Hepatocyte (in vitro differentiated cells): ENCODE measurements around the gene TECR.

Experiments used
- EZH2 ChIP-seq: fragments of 200-600 bp; sonication (generic); IDR thresholded peaks from 2 replicates; pipeline ENCODE4 v1.6.1; 2016; ENCODE audit warnings: antibody characterized with exemption, mild to moderate bottlenecking, borderline replicate concordance
- EZH2phosphoT487 ChIP-seq: fragments of 200-600 bp; sonication (generic); IDR thresholded peaks from one replicate; pipeline ENCODE4 v1.6.1; 2018; ENCODE audit warnings: antibody characterized with exemption, mild to moderate bottlenecking, low read depth, moderate library complexity; ENCODE audit not compliant: unreplicated experiment, severe bottlenecking
- TF ChIP-seq, protein P1 (sequence below): fragments of 200-600 bp; sonication (generic); IDR thresholded peaks from 2 replicates; pipeline ENCODE4 v1.5.1; 2016; ENCODE audit warnings: antibody characterized with exemption, mild to moderate bottlenecking; ENCODE audit not compliant: poor library complexity

DNA sequence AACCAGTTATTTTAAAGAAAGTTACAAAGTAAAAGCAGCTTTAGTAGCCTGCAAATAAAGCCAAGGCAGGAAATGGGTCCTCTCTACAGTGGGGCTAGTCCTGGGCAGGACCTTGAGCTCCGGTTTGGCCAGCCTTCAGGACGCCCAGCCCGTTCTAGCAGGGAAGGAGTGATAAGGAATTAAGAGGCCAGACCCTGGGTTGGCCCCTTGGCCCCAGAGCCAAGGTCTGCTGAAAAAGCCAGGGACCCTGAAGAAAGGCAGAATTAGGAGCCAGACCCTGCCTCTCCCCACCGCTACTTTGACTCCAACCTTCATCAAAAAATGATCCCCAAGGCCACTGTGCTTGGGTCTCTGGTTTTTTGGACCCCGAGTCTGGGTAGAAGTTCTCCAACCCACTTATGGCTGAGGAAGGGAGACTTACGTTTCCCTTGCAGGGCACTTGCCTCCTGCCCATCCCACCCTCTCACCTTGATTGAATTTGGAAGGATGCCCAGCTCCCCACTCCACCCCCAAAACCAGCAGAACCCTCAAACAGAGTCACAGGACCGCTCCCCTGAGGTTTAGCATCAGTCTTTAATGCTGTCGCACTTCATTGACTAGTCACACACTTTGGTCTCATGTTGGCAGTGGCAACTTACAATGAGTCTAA is 15.1 kb upstream of the TECR start:
- TF ChIP-seq, protein P1, sequence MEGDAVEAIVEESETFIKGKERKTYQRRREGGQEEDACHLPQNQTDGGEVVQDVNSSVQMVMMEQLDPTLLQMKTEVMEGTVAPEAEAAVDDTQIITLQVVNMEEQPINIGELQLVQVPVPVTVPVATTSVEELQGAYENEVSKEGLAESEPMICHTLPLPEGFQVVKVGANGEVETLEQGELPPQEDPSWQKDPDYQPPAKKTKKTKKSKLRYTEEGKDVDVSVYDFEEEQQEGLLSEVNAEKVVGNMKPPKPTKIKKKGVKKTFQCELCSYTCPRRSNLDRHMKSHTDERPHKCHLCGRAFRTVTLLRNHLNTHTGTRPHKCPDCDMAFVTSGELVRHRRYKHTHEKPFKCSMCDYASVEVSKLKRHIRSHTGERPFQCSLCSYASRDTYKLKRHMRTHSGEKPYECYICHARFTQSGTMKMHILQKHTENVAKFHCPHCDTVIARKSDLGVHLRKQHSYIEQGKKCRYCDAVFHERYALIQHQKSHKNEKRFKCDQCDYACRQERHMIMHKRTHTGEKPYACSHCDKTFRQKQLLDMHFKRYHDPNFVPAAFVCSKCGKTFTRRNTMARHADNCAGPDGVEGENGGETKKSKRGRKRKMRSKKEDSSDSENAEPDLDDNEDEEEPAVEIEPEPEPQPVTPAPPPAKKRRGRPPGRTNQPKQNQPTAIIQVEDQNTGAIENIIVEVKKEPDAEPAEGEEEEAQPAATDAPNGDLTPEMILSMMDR: no peak
- TF ChIP-seq EZH2phosphoT487: no peak
- no peak for TF ChIP-seq EZH2
